Measurements from ENCODE around the gene LIPE.

LIPE gene

DNA sequence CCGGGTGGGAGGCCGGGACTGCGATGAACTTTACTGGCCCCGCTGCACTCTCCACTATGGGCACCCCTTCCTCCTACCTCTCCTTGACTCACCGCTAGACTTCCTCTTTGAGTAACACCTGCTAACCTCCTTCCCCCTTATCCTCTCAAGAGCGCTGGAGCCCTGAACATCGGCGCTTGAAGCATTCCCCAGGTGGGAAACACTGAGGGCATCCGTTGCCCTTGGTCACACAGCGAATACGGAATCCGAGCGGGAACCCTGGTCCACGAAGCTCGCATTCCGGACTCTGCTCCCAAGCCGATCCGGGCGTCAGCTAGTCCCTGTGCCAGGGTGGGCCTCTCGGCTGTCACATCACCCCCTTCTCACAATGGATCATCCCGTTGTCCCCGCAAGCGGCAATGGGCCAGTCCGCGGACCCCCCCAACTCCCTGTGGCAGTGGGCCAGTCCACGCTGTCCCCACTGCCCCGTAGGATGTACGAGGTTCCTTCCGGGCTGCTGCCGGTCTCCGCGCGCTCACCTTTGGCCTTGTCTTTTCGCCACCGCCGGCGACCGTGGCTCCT lies 4.2 kb downstream of the LIPE start:
- Histone ChIP-seq H3K9me3 (ENCODE audit: control insufficient read depth, low read length) (no peaks in the 10 kb centered on the region), H3K9ac (peak overlapping the region; percentile 12), H3K4me1 (peaks cover 10% of the 10 kb centered on the region), H3K27me3 (ENCODE audit: control insufficient read depth, insufficient read depth, low read length) (no peaks in the 10 kb centered on the region), H3K36me3 (ENCODE audit: control insufficient read depth, insufficient read depth, low read length) (no peaks in the 10 kb centered on the region), H3K27ac (peak overlapping the region; percentile 43), H3K4me2 (ENCODE audit: low read length) (peak overlapping the region; percentile 94), H2AFZ (peak overlapping the region; percentile 96), H3K79me2 (peaks cover 5% of the 10 kb centered on the region), H3K4me3 (ENCODE audit: low read depth, low read length) (peak overlapping the region; percentile 79)
- TF ChIP-seq, protein P1, sequence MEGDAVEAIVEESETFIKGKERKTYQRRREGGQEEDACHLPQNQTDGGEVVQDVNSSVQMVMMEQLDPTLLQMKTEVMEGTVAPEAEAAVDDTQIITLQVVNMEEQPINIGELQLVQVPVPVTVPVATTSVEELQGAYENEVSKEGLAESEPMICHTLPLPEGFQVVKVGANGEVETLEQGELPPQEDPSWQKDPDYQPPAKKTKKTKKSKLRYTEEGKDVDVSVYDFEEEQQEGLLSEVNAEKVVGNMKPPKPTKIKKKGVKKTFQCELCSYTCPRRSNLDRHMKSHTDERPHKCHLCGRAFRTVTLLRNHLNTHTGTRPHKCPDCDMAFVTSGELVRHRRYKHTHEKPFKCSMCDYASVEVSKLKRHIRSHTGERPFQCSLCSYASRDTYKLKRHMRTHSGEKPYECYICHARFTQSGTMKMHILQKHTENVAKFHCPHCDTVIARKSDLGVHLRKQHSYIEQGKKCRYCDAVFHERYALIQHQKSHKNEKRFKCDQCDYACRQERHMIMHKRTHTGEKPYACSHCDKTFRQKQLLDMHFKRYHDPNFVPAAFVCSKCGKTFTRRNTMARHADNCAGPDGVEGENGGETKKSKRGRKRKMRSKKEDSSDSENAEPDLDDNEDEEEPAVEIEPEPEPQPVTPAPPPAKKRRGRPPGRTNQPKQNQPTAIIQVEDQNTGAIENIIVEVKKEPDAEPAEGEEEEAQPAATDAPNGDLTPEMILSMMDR (IDR thresholded peaks at IDR 0.05): no peak

GRCh38 chr19:42422092-42422900 lies 4.9 kb downstream of the LIPE start:
- no peak overlapping the region for H3K9ac ChIP-seq

GRCh38 chr19:42421591-42422031 lies 5.6 kb downstream of the LIPE start:
- H3K27me3 ChIP-seq (ENCODE audit: control insufficient read depth, insufficient read depth, low read length): no peaks in the 10 kb centered on the region
- peak overlapping the region; percentile 43 for H3K27ac ChIP-seq
- peaks cover 5% of the 10 kb centered on the region for H3K79me2 ChIP-seq
- H3K4me1 ChIP-seq: peaks cover 10% of the 10 kb centered on the region
- no peak overlapping the region for H3K4me3 ChIP-seq (ENCODE audit: low read depth, low read length)
- H3K9me3 ChIP-seq (ENCODE audit: control insufficient read depth, low read length): no peaks in the 10 kb centered on the region
- H2AFZ ChIP-seq: no peak overlapping the region
- H3K36me3 ChIP-seq (ENCODE audit: control insufficient read depth, insufficient read depth, low read length): no peaks in the 10 kb centered on the region
- no peak overlapping the region for H3K9ac ChIP-seq
- no peak overlapping the region for H3K4me2 ChIP-seq (ENCODE audit: low read length)
- TF ChIP-seq, protein P1 (IDR thresholded peaks at IDR 0.05): no peak

More at GRCh38 chr19:42422092-42422900, 4.9 kb downstream of the LIPE start:
- TF ChIP-seq, protein P1 (IDR thresholded peaks at IDR 0.05): no peak
- peak overlapping the region; percentile 94 for H3K4me2 ChIP-seq (ENCODE audit: low read length)
- peak overlapping the region; percentile 79 for H3K4me3 ChIP-seq (ENCODE audit: low read depth, low read length)
- peak overlapping the region; percentile 43 for H3K27ac ChIP-seq
- no peaks in the 10 kb centered on the region for H3K27me3 ChIP-seq (ENCODE audit: control insufficient read depth, insufficient read depth, low read length)
- H3K36me3 ChIP-seq (ENCODE audit: control insufficient read depth, insufficient read depth, low read length): no peaks in the 10 kb centered on the region
- no peaks in the 10 kb centered on the region for H3K9me3 ChIP-seq (ENCODE audit: control insufficient read depth, low read length)
- peaks cover 5% of the 10 kb centered on the region for H3K79me2 ChIP-seq
- no peak overlapping the region for H2AFZ ChIP-seq
- peaks cover 10% of the 10 kb centered on the region for H3K4me1 ChIP-seq

GRCh38 chr19:42421101-42421500 lies 6.1 kb downstream of the LIPE start:
- Histone ChIP-seq H3K4me1 (peaks cover 10% of the 10 kb centered on the region), H3K9ac (no peak overlapping the region), H2AFZ (no peak overlapping the region), H3K27ac (peak overlapping the region; percentile 5), H3K36me3 (ENCODE audit: control insufficient read depth, insufficient read depth, low read length) (no peaks in the 10 kb centered on the region), H3K4me3 (ENCODE audit: low read depth, low read length) (no peak overlapping the region), H3K27me3 (ENCODE audit: control insufficient read depth, insufficient read depth, low read length) (no peaks in the 10 kb centered on the region), H3K4me2 (ENCODE audit: low read length) (no peak overlapping the region), H3K9me3 (ENCODE audit: control insufficient read depth, low read length) (no peaks in the 10 kb centered on the region), H3K79me2 (peaks cover 5% of the 10 kb centered on the region)
- TF ChIP-seq, protein P1 (IDR thresholded peaks at IDR 0.05): no peak
